ENCODE data around the gene PRKN. TPM values are rescaled to one million over a fixed set of nuclear protein-coding genes. Genes with fewer than 3 reads are reported as not detected.

Gene PRKN
- total and polyA plus RNA-seq, 9 donors, result 3.0 to 15.0 (median 9.2) TPM

- H3K27ac ChIP-seq, result no peak overlapping the region
- H3K27me3 ChIP-seq, result no peaks in the 10 kb centered on the region
- TF ChIP-seq, protein P1, sequence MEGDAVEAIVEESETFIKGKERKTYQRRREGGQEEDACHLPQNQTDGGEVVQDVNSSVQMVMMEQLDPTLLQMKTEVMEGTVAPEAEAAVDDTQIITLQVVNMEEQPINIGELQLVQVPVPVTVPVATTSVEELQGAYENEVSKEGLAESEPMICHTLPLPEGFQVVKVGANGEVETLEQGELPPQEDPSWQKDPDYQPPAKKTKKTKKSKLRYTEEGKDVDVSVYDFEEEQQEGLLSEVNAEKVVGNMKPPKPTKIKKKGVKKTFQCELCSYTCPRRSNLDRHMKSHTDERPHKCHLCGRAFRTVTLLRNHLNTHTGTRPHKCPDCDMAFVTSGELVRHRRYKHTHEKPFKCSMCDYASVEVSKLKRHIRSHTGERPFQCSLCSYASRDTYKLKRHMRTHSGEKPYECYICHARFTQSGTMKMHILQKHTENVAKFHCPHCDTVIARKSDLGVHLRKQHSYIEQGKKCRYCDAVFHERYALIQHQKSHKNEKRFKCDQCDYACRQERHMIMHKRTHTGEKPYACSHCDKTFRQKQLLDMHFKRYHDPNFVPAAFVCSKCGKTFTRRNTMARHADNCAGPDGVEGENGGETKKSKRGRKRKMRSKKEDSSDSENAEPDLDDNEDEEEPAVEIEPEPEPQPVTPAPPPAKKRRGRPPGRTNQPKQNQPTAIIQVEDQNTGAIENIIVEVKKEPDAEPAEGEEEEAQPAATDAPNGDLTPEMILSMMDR (IDR thresholded peaks at IDR 0.05), result no peak
- TF ChIP-seq EP300 (IDR thresholded peaks at IDR 0.05) (no peak), POLR2A (IDR thresholded peaks at IDR 0.05) (no peak)
- DNase-seq, result no peak
- H3K4me3 ChIP-seq, result no peak overlapping the region
- no peaks in the 10 kb centered on the region for H3K36me3 ChIP-seq
- no peaks in the 10 kb centered on the region for H3K4me1 ChIP-seq (ENCODE audit: insufficient read depth)
- intact Hi-C loops (cut with DNase I), result no loop called here
- WGBS, 3 donors, result 74 to 90% (median 83%) methylated on average over 6 of the region's 6 CpGs
- H3K9me3 ChIP-seq, result no peaks in the 10 kb centered on the region
These were observed 1158.6 kb downstream of the PRKN start for GRCh38 chr6:161568885-161569456.

DNA sequence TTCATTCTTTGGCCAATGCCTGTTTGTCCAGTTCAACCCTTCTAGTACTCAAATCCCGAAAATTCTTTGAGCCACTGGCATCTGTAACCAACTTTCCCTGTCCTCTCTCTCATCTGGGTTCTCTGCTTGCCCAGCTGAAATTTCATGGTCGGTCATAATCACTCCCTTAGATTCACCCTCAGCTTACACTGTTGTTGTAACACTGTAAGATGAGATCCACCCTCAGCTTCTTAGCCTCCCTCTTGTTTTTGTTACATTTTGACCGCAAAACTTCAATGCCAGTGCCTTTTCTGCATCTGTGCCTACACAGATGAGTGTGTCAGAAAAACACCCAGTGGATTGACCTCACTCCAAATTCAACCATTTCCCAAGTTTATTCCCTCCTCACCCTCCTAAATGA is 1162.6 kb downstream of the PRKN start:
- no peak for DNase-seq
- intact Hi-C loops (cut with DNase I), result no loop called here
- H3K9me3 ChIP-seq, result no peaks in the 10 kb centered on the region
- H3K27me3 ChIP-seq, result no peaks in the 10 kb centered on the region
- TF ChIP-seq POLR2A (IDR thresholded peaks at IDR 0.05), result no peak
- TF ChIP-seq, protein P1 (IDR thresholded peaks at IDR 0.05), result no peak
- TF ChIP-seq EP300 (IDR thresholded peaks at IDR 0.05), result no peak
- H3K4me1 ChIP-seq (ENCODE audit: insufficient read depth), result no peaks in the 10 kb centered on the region
- H3K27ac ChIP-seq, result no peak overlapping the region
- WGBS, 3 donors, result 91 to 93% (median 92%) methylated on average over 3 of the region's 3 CpGs
- H3K36me3 ChIP-seq, result no peaks in the 10 kb centered on the region
- no peak overlapping the region for H3K4me3 ChIP-seq

- WGBS, 3 donors, result 51 to 57% (median 56%) methylated on average over 9 of the region's 9 CpGs
- DNase-seq, result no peak
- no peaks in the 10 kb centered on the region for H3K9me3 ChIP-seq
- no peak overlapping the region for H3K27ac ChIP-seq
- no peaks in the 10 kb centered on the region for H3K4me1 ChIP-seq (ENCODE audit: insufficient read depth)
- H3K27me3 ChIP-seq, result no peaks in the 10 kb centered on the region
- H3K4me3 ChIP-seq, result no peak overlapping the region
- intact Hi-C loops (cut with DNase I), result no loop called here
- no peak for TF ChIP-seq POLR2A (IDR thresholded peaks at IDR 0.05)
- TF ChIP-seq EP300 (IDR thresholded peaks at IDR 0.05), result no peak
- TF ChIP-seq, protein P1 (IDR thresholded peaks at IDR 0.05), result no peak
- no peaks in the 10 kb centered on the region for H3K36me3 ChIP-seq
These were observed 1165.7 kb downstream of the PRKN start for GRCh38 chr6:161561908-161562307.

GRCh38 chr6:161557333-161558107 is 1170.0 kb downstream of the PRKN start:
- no peaks in the 10 kb centered on the region for H3K4me1 ChIP-seq (ENCODE audit: insufficient read depth)
- TF ChIP-seq EP300 (IDR thresholded peaks at IDR 0.05) (no peak), POLR2A (IDR thresholded peaks at IDR 0.05) (no peak)
- TF ChIP-seq, protein P1 (IDR thresholded peaks at IDR 0.05), result no peak
- 67 to 71% (median 71%) methylated on average over 9 of the region's 9 CpGs for WGBS, 3 donors
- DNase-seq, result no peak
- no peaks in the 10 kb centered on the region for H3K36me3 ChIP-seq
- peaks cover 0 to 4% of the 10 kb centered on the region in 2 donors for H3K9me3 ChIP-seq
- no peaks in the 10 kb centered on the region for H3K27me3 ChIP-seq
- no peak overlapping the region for H3K27ac ChIP-seq
- intact Hi-C loops (cut with DNase I), result no loop called here
- no peak overlapping the region for H3K4me3 ChIP-seq
